Measurements from ENCODE around the gene P3H3.

P3H3 gene

GRCh38 chr12:6827982-6828780 is at the start of gene P3H3:
TSS of gene P3H3 (plus strand) at chr12:6828407. CDS start at chr12:6828441, 34 bp downstream.
- DNase-seq (ENCODE audit: low read depth) = no peak
- H3K4me3 ChIP-seq (ENCODE audit: low read depth, low read length) = peak within 1 kb of the TSS; percentile 46
- no peak for TF ChIP-seq CTCF (IDR thresholded peaks at IDR 0.05; ENCODE audit: insufficient read depth, low read depth, low read length, missing control alignments)

GRCh38 chr12:6778574-6779550 is 49.3 kb upstream of the P3H3 start:
- DNase-seq (ENCODE audit: low read depth) = peak; percentile 91
- peak; percentile 85 for TF ChIP-seq CTCF (IDR thresholded peaks at IDR 0.05; ENCODE audit: insufficient read depth, low read depth, low read length, missing control alignments)
- peak overlapping the region; percentile 51 for H3K4me3 ChIP-seq (ENCODE audit: low read depth, low read length)

GRCh38 chr12:6779708-6780432 is 48.3 kb upstream of the P3H3 start:
- TF ChIP-seq CTCF (IDR thresholded peaks at IDR 0.05; ENCODE audit: insufficient read depth, low read depth, low read length, missing control alignments) = no peak
- H3K4me3 ChIP-seq (ENCODE audit: low read depth, low read length) = no peak overlapping the region
- DNase-seq (ENCODE audit: low read depth) = no peak

DNA sequence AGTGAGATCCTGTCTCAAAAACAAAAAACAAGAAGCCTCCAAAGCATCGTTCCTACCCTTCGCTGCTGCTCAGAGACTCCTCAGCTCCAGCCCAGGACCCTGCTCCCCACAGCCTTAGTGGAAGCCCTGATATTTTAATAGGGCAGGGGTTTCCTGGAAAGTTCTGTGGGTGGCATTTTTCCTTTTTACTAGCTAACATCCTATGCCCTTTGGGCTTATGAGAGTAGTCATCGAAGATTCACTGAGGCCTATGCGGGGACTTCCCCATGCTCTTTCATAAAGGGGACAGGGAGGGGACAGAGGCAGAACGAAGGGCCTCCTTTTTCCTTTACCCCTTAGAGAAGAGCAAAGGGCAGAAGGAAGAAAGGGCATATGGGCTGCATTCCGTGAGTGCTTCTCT is 47.6 kb upstream of the P3H3 start:
- no peak overlapping the region for H3K4me3 ChIP-seq (ENCODE audit: low read depth, low read length)
- no peak for DNase-seq (ENCODE audit: low read depth)
- TF ChIP-seq CTCF (IDR thresholded peaks at IDR 0.05; ENCODE audit: insufficient read depth, low read depth, low read length, missing control alignments) = no peak

GRCh38 chr12:6782119-6782518 is 46.1 kb upstream of the P3H3 start:
- H3K4me3 ChIP-seq (ENCODE audit: low read depth, low read length) = no peak overlapping the region
- no peak for TF ChIP-seq CTCF (IDR thresholded peaks at IDR 0.05; ENCODE audit: insufficient read depth, low read depth, low read length, missing control alignments)
- no peak for DNase-seq (ENCODE audit: low read depth)

DNA sequence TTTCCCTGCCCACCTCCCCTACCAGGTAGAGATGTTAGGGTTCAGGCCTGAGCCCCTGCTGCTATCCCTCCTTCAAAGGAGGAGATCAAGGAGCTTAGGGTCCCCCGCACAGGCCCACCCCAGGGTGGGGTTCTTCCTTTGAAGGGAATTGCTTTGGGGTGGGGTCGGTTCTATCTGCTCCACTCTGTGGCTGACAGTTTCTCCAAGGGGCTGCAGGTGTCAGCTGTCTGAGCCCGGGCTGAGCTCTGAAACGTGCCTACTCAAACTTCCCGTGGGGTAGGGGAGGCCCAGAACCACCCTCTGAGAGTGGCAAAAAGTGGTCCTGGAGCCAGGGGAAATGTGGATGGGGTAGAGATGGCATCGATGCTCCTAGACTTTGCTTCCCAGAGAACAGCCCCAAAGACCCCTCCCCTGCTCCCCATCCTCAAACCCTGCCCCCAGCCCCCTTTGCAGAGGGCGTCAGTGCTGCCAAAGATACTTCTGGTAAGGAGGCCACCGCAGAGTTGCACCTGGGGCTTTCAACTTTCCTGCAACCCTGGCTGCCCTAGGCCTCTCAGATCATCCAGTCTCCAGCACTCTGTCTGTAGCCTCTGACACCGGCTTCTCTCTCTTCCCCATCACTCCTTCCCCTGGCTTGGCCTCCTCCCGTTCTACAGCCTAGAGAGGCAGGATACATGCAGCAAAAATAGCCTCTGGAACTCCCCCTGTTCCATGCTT is 45.2 kb upstream of the P3H3 start:
- no peak overlapping the region for H3K4me3 ChIP-seq (ENCODE audit: low read depth, low read length)
- no peak for TF ChIP-seq CTCF (IDR thresholded peaks at IDR 0.05; ENCODE audit: insufficient read depth, low read depth, low read length, missing control alignments)
- no peak for DNase-seq (ENCODE audit: low read depth)
